Activated T-cell treated with anti-CD3 and anti-CD28 coated beads for 24 hours (primary cell): ENCODE measurements around the gene ARL6IP4.
"Not testable (repeated sequence)": the region's sequence is repeated elsewhere in the genome, so short reads cannot be mapped to it uniquely, and the experiment has no call there.

Experiments
- DNase-seq: peaks from one replicate; pipeline ENCODE4 v3.0.0-alpha.2; 2020; ENCODE audit warnings: low read depth

The ARL6IP4 gene

GRCh38 chr12:123013185-123014095 lies 33.0 kb downstream of the ARL6IP4 start:
- DNase-seq, result no peak

GRCh38 chr12:123014473-123014872 lies 34.0 kb downstream of the ARL6IP4 start:
- DNase-seq, result not testable (repeated sequence)

- no peak for DNase-seq
Observed at GRCh38 chr12:123017753-123018152, 37.3 kb downstream of the ARL6IP4 start.

GRCh38 chr12:123019841-123020138 lies 39.3 kb downstream of the ARL6IP4 start:
- DNase-seq, result no peak

- DNase-seq, result no peak
Observed at GRCh38 chr12:123021688-123022604, 41.5 kb downstream of the ARL6IP4 start.

GRCh38 chr12:123022846-123023245 lies 42.4 kb downstream of the ARL6IP4 start:
- no peak for DNase-seq

GRCh38 chr12:123024819-123025391 lies 44.4 kb downstream of the ARL6IP4 start:
- no peak for DNase-seq

GRCh38 chr12:123026094-123026853 lies 45.8 kb downstream of the ARL6IP4 start:
- no peak for DNase-seq

- no peak for DNase-seq
Observed at GRCh38 chr12:123027726-123028445, 47.4 kb downstream of the ARL6IP4 start.

GRCh38 chr12:123028475-123028874 lies 48.0 kb downstream of the ARL6IP4 start:
- no peak for DNase-seq

- DNase-seq, result no peak
Observed at GRCh38 chr12:123029550-123029949, 49.1 kb downstream of the ARL6IP4 start.

GRCh38 chr12:123030686-123031085 lies 50.2 kb downstream of the ARL6IP4 start:
- DNase-seq, result no peak

- no peak for DNase-seq
Observed at GRCh38 chr12:123031171-123031845, 50.8 kb downstream of the ARL6IP4 start.
